ENCODE results near the gene COLGALT1. TPM values are rescaled to one million over a fixed set of nuclear protein-coding genes. Genes with fewer than 3 reads are reported as not detected.

Gene COLGALT1
- total and polyA plus RNA-seq, 9 of the 15 experiments (the other 6 are each of a cell fraction or from before 2014, with no cell fraction given): 4.9 to 119 (median 82.6) TPM

DNA sequence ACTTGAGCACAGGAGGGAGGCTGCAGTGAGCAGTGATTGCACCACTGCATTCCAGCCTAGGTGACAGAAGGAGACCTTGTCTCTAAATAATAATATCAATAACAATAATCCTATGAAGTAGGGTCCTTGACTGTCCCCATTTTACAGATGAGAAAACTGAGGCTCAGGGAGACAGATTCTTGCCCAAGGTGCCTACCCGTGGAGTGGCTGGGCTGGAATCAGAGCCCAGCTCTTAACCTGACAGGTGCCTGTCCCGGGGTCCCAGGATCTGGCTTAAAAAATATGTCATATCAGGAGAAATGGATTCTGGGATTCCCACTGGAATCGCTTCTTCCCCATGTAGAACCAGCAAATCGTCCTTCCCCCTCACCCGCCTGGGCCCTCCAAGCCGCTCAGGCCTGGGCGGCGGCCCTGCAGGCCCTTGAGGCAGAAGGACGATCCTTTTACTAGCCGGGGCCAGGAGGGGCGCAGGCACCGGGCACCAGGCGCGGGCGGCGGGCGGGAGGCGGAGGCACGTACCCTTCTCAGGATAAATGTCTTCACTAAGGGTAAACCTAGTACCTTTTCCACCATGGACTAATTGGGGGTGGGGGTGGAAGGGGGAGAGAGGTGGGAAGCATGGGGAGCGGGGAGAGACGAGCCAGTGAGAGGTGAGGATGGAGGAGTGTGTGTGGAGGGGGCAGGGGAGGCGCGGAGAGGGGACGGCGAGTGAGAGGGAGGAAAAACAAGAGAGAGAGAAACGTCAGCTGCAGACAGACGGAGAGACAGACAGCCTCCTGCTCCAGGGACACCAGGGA is 60.6 kb downstream of the COLGALT1 start (continued):
- TF ChIP-seq, protein P1, sequence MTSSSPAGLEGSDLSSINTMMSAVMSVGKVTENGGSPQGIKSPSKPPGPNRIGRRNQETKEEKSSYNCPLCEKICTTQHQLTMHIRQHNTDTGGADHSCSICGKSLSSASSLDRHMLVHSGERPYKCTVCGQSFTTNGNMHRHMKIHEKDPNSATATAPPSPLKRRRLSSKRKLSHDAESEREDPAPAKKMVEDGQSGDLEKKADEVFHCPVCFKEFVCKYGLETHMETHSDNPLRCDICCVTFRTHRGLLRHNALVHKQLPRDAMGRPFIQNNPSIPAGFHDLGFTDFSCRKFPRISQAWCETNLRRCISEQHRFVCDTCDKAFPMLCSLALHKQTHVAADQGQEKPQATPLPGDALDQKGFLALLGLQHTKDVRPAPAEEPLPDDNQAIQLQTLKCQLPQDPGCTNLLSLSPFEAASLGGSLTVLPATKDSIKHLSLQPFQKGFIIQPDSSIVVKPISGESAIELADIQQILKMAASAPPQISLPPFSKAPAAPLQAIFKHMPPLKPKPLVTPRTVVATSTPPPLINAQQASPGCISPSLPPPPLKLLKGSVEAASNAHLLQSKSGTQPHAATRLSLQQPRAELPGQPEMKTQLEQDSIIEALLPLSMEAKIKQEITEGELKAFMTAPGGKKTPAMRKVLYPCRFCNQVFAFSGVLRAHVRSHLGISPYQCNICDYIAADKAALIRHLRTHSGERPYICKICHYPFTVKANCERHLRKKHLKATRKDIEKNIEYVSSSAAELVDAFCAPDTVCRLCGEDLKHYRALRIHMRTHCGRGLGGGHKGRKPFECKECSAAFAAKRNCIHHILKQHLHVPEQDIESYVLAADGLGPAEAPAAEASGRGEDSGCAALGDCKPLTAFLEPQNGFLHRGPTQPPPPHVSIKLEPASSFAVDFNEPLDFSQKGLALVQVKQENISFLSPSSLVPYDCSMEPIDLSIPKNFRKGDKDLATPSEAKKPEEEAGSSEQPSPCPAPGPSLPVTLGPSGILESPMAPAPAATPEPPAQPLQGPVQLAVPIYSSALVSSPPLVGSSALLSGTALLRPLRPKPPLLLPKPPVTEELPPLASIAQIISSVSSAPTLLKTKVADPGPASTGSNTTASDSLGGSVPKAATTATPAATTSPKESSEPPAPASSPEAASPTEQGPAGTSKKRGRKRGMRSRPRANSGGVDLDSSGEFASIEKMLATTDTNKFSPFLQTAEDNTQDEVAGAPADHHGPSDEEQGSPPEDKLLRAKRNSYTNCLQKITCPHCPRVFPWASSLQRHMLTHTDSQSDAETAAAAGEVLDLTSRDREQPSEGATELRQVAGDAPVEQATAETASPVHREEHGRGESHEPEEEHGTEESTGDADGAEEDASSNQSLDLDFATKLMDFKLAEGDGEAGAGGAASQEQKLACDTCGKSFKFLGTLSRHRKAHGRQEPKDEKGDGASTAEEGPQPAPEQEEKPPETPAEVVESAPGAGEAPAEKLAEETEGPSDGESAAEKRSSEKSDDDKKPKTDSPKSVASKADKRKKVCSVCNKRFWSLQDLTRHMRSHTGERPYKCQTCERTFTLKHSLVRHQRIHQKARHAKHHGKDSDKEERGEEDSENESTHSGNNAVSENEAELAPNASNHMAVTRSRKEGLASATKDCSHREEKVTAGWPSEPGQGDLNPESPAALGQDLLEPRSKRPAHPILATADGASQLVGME (CRISPR knock-in tag; IDR thresholded peaks at IDR 0.05): no peak
- no peak for TF ChIP-seq MAFG (tag; conservative IDR thresholded peaks at IDR 0.05)
- TF ChIP-seq SMARCA5 (IDR thresholded peaks at IDR 0.05): 0 out of 2 replicates have a peak, but pooled peaks have one; percentile 82
- no peak for TF ChIP-seq NCOR1 (IDR thresholded peaks at IDR 0.05)
- no peak for TF ChIP-seq ZNF232 (CRISPR knock-in tag; IDR thresholded peaks at IDR 0.05)
- TF ChIP-seq ZNF282 (CRISPR knock-in tag; IDR thresholded peaks at IDR 0.05): no peak
- peak; percentile 46 to 91; a peak in 3 of 4 replicates for TF ChIP-seq RCOR1 (IDR thresholded peaks at IDR 0.05; ENCODE audit: borderline replicate concordance in 1 of 2, low read depth in 2 of 2, low read length in 2 of 2)
- TF ChIP-seq TAF15 (IDR thresholded peaks at IDR 0.05; ENCODE audit: low read depth, low read length): no peak
- no peak for TF ChIP-seq HEY1 (CRISPR knock-in tag; IDR thresholded peaks at IDR 0.05; ENCODE audit: borderline replicate concordance)
- TF ChIP-seq ZNF24 (IDR thresholded peaks at IDR 0.05): 0 out of 2 replicates have a peak, but pooled peaks have one; percentile 30
- TF ChIP-seq SMARCC2 (IDR thresholded peaks at IDR 0.05; ENCODE audit: low read depth): no peak
- no peak for TF ChIP-seq ZNF511 (CRISPR knock-in tag; IDR thresholded peaks at IDR 0.05)
- TF ChIP-seq, protein P2, sequence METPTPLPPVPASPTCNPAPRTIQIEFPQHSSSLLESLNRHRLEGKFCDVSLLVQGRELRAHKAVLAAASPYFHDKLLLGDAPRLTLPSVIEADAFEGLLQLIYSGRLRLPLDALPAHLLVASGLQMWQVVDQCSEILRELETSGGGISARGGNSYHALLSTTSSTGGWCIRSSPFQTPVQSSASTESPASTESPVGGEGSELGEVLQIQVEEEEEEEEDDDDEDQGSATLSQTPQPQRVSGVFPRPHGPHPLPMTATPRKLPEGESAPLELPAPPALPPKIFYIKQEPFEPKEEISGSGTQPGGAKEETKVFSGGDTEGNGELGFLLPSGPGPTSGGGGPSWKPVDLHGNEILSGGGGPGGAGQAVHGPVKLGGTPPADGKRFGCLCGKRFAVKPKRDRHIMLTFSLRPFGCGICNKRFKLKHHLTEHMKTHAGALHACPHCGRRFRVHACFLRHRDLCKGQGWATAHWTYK (CRISPR knock-in tag; IDR thresholded peaks at IDR 0.05): no peak
- TF ChIP-seq FOXJ3 (CRISPR knock-in tag; IDR thresholded peaks at IDR 0.05): no peak
- no peak for TF ChIP-seq ZNF644 (tag; IDR thresholded peaks at IDR 0.05; ENCODE audit: low read depth)
- TF ChIP-seq CHCHD3 (CRISPR knock-in tag; IDR thresholded peaks at IDR 0.05): no peak
- TF ChIP-seq, protein P3, sequence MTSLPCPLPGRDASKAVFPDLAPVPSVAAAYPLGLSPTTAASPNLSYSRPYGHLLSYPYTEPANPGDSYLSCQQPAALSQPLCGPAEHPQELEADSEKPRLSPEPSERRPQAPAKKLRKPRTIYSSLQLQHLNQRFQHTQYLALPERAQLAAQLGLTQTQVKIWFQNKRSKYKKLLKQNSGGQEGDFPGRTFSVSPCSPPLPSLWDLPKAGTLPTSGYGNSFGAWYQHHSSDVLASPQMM (CRISPR knock-in tag; IDR thresholded peaks at IDR 0.05): no peak

All from K562 (cell line).